Hematopoietic multipotent progenitor cell treated with erythropoietin and hydrocortisone succinate and interleukin-3 and kit ligand, for 4 days (in vitro differentiated cells): ENCODE data around the gene TREM1.
"Not testable (repeated sequence)": the region's sequence is repeated elsewhere in the genome, so short reads cannot be mapped to it uniquely, and the experiment has no call there.

Source experiments
- DNase-seq: peaks from one replicate; pipeline ENCODE4 v3.0.0-alpha.2; 2015

The TREM1 gene

GRCh38 chr6:41257369-41258195 is 28.9 kb downstream of the TREM1 start:
- DNase-seq, result no peak

GRCh38 chr6:41256383-41256782 is 30.1 kb downstream of the TREM1 start:
- DNase-seq, result no peak

- no peak for DNase-seq
Observed at GRCh38 chr6:41255638-41256246, 30.7 kb downstream of the TREM1 start.

GRCh38 chr6:41255110-41255509 is 31.4 kb downstream of the TREM1 start:
- no peak for DNase-seq

- DNase-seq, result no peak
Observed at GRCh38 chr6:41252401-41253169, 33.9 kb downstream of the TREM1 start.

- peak; percentile 59 for DNase-seq
Observed at GRCh38 chr6:41247882-41248705, 38.4 kb downstream of the TREM1 start.

- peak; percentile 34 for DNase-seq
Observed at GRCh38 chr6:41247288-41247865, 39.1 kb downstream of the TREM1 start.

GRCh38 chr6:41246529-41246928 is 40.0 kb downstream of the TREM1 start:
- not testable (repeated sequence) for DNase-seq

- DNase-seq, result no peak
Observed at GRCh38 chr6:41239467-41240159, 46.9 kb downstream of the TREM1 start.

GRCh38 chr6:41237128-41237527 is 49.4 kb downstream of the TREM1 start:
- DNase-seq, result no peak

- no peak for DNase-seq
Observed at GRCh38 chr6:41236276-41236675, 50.2 kb downstream of the TREM1 start.

- DNase-seq, result no peak
Observed at GRCh38 chr6:41232667-41233066, 53.8 kb downstream of the TREM1 start.

- no peak for DNase-seq
Observed at GRCh38 chr6:41231246-41231645, 55.2 kb downstream of the TREM1 start.

GRCh38 chr6:41229721-41230120 is 56.8 kb downstream of the TREM1 start:
- DNase-seq, result no peak

- DNase-seq, result peak; percentile 62
Observed at GRCh38 chr6:41228616-41229015, 57.9 kb downstream of the TREM1 start.

GRCh38 chr6:41228096-41228495 is 58.4 kb downstream of the TREM1 start, which contains the start of gene TREML4:
TSS of gene TREML4 (plus strand) at chr6:41228349. CDS start at chr6:41228428, 79 bp downstream.
- peak; percentile 88 for DNase-seq

GRCh38 chr6:41226752-41227151 is 59.7 kb downstream of the TREM1 start:
- no peak for DNase-seq

GRCh38 chr6:41224800-41225199 is 61.7 kb downstream of the TREM1 start:
- no peak for DNase-seq
